PC-9 (cell line): ENCODE measurements around the gene SNX32. TPM values are rescaled to one million over a fixed set of nuclear protein-coding genes. Genes with fewer than 3 reads are reported as not detected.
A peak's percentile ranks its signal among the peaks of the same experiment; 100 is the strongest.

Experiments
- BruUV-seq: library from RNA; stranded (reverse); fragments of 400-500 nt; replicated peaks from 2 replicates; lab custom pipeline; 2021; lab: Mats Ljungman, UMichigan
- CTCF ChIA-PET: fragments of 300-600 bp; sonication (Branson Sonifier 250); formaldehyde crosslinking; loops from one replicate; lab custom pipeline; 2022; ENCODE audit warnings: antibody characterized with exemption; lab: Charles Lee
- POLR2A ChIA-PET: fragments of 300-600 bp; sonication (Branson Sonifier 250); formaldehyde crosslinking; loops from one replicate; lab custom pipeline; 2022; ENCODE audit warnings: antibody characterized with exemption; ENCODE audit not compliant: unreplicated experiment; lab: Charles Lee
- DNase-seq, 2 experiments: peaks; one replicate each; pipeline versions ENCODE4 v3.0.0 to v3.0.0-alpha.2; 2015 to 2022; ENCODE audit warnings: mixed read lengths in 1 of 2
- H2AFZ ChIP-seq: fragments of 200-600 bp; sonication (generic); 2 replicates; pipeline ENCODE4 v1.8.1; 2017; ENCODE audit warnings: antibody characterized with exemption
- H3F3A ChIP-seq: fragments of 200-600 bp; sonication (generic); 2 replicates; pipeline ENCODE4 v1.8.1; 2017; ENCODE audit warnings: antibody characterized with exemption, mild to moderate bottlenecking, low read depth; ENCODE audit not compliant: insufficient read depth
- H3K27ac ChIP-seq: fragments of 200-600 bp; sonication (generic); 2 replicates; pipeline ENCODE4 v1.6.1; 2016; ENCODE audit warnings: mixed run types
- H3K27me3 ChIP-seq: fragments of 200-600 bp; sonication (generic); 2 replicates; pipeline ENCODE4 v1.6.1; 2016; ENCODE audit warnings: low read depth, mixed run types; ENCODE audit not compliant: insufficient read depth
- H3K36me3 ChIP-seq: fragments of 200-600 bp; sonication (generic); 2 replicates; pipeline ENCODE4 v1.6.1; 2016; ENCODE audit warnings: low read depth, mixed run types
- H3K4me1 ChIP-seq: fragments of 200-600 bp; sonication (generic); replicated peaks from 2 replicates; pipeline ENCODE4 v1.6.1; 2016; ENCODE audit warnings: mixed run types; ENCODE audit not compliant: insufficient read depth
- H3K4me2 ChIP-seq: fragments of 200-600 bp; sonication (generic); 2 replicates; pipeline ENCODE4 v1.6.1; 2017; ENCODE audit warnings: mixed run types
- H3K4me3 ChIP-seq: fragments of 200-600 bp; sonication (generic); 2 replicates; pipeline ENCODE4 v1.6.1; 2016; ENCODE audit warnings: mixed run types
- H3K79me2 ChIP-seq: fragments of 200-600 bp; sonication (generic); 2 replicates; pipeline ENCODE4 v1.6.1; 2017; ENCODE audit warnings: low read depth, mixed run types
- H3K9me2 ChIP-seq: fragments of 200-600 bp; sonication (generic); 2 replicates; pipeline ENCODE4 v1.8.1; 2017; ENCODE audit warnings: mild to moderate bottlenecking; ENCODE audit not compliant: insufficient read depth
- H3K9me3 ChIP-seq: fragments of 200-600 bp; sonication (generic); 2 replicates; pipeline ENCODE4 v1.8.1; 2016; ENCODE audit warnings: low read depth; ENCODE audit not compliant: insufficient read depth
- H4K20me1 ChIP-seq: fragments of 200-600 bp; sonication (generic); 2 replicates; pipeline ENCODE4 v1.8.1; 2017; ENCODE audit not compliant: insufficient read depth
- CTCF ChIP-seq: fragments of 200-600 bp; sonication (generic); conservative IDR thresholded peaks from 2 replicates; pipeline ENCODE4 v1.6.1; 2017; ENCODE audit warnings: mixed run types, antibody characterized with exemption, mild to moderate bottlenecking, moderate library complexity
- EZH2 ChIP-seq: fragments of 200-600 bp; sonication (generic); IDR thresholded peaks from 2 replicates; pipeline ENCODE4 v1.8.0; 2017; ENCODE audit warnings: antibody characterized with exemption, low read depth
- intact Hi-C: fragments of 100-400 bp; cut with micrococcal nuclease; formaldehyde crosslinking; loops from one replicate; pipeline ENCODE4 v1.10.0; 2022; ENCODE audit not compliant: unreplicated experiment
- total RNA-seq: library from RNA; stranded (reverse); gene quantifications from 2 replicates; pipeline ENCODE4 v1.2.3, GENCODE V29; 2021

The SNX32 gene
- total RNA-seq, 1 experiment from 2014 or later, result not detected

- no TSS peak for BruUV-seq
- no peak overlapping the region for H3K27ac ChIP-seq
- peaks cover 15% of the 10 kb centered on the region for H4K20me1 ChIP-seq
- no peaks in the 10 kb centered on the region for H3K27me3 ChIP-seq
- H3K9me2 ChIP-seq, result no peaks in the 10 kb centered on the region
- ChIA-PET CTCF (interaction anchor here (1.1 kb wide), 1 partner anchor 25 kb away, joined by 3 read pairs; no protein-coding TSS in a partner anchor), POLR2A (no interaction called here)
- H3K4me2 ChIP-seq, result no peak overlapping the region
- intact Hi-C loops, result no loop called here
- no peak overlapping the region for H3K4me3 ChIP-seq
- peaks cover 43% of the 10 kb centered on the region for H3F3A ChIP-seq
- peaks cover 8% of the 10 kb centered on the region for H3K36me3 ChIP-seq
- no peaks in the 10 kb centered on the region for H3K4me1 ChIP-seq
- H3K79me2 ChIP-seq, result peaks cover 10% of the 10 kb centered on the region
- TF ChIP-seq CTCF, result no peak
- no peak for TF ChIP-seq EZH2
- H3K9me3 ChIP-seq, result no peaks in the 10 kb centered on the region
- H2AFZ ChIP-seq, result no peak overlapping the region
- peak; percentile 31 to 34 for DNase-seq
Measured at GRCh38 chr11:65849366-65849765, 15.6 kb downstream of the SNX32 start.

GRCh38 chr11:65849771-65850216 is 16.0 kb downstream of the SNX32 start:
- Histone ChIP-seq H3K4me2 (no peak overlapping the region), H4K20me1 (peaks cover 20% of the 10 kb centered on the region), H3K27me3 (no peaks in the 10 kb centered on the region), H3K27ac (no peak overlapping the region), H2AFZ (no peak overlapping the region), H3K4me3 (no peak overlapping the region), H3K4me1 (no peaks in the 10 kb centered on the region), H3F3A (peaks cover 47% of the 10 kb centered on the region), H3K9me3 (no peaks in the 10 kb centered on the region), H3K9me2 (no peaks in the 10 kb centered on the region), H3K79me2 (peaks cover 14% of the 10 kb centered on the region), H3K36me3 (peaks cover 13% of the 10 kb centered on the region)
- intact Hi-C loops, result no loop called here
- TF ChIP-seq CTCF (no peak), EZH2 (no peak)
- ChIA-PET CTCF (no interaction called here), POLR2A (no interaction called here)
- DNase-seq, result no peak
- BruUV-seq, result no TSS peak

- H3K27me3 ChIP-seq, result no peaks in the 10 kb centered on the region
- peaks cover 21% of the 10 kb centered on the region for H3K79me2 ChIP-seq
- H3K9me2 ChIP-seq, result no peaks in the 10 kb centered on the region
- H3K27ac ChIP-seq, result no peak overlapping the region
- H3F3A ChIP-seq, result peaks cover 54% of the 10 kb centered on the region
- no peaks in the 10 kb centered on the region for H3K4me1 ChIP-seq
- ChIA-PET CTCF (no interaction called here), POLR2A (interaction anchor here (0.6 kb wide), 1 partner anchor 325 kb away, joined by 14 read pairs; the partner anchor contains the start of gene SCYL1)
- peaks cover 17% of the 10 kb centered on the region for H3K36me3 ChIP-seq
- BruUV-seq, result no TSS peak
- H2AFZ ChIP-seq, result no peak overlapping the region
- peak in 1 of 2 experiments; percentile 35 for DNase-seq
- no peak overlapping the region for H3K4me3 ChIP-seq
- no peak for TF ChIP-seq EZH2
- no peak for TF ChIP-seq CTCF
- intact Hi-C loops, result no loop called here
- H3K9me3 ChIP-seq, result no peaks in the 10 kb centered on the region
- H4K20me1 ChIP-seq, result peaks cover 26% of the 10 kb centered on the region
- no peak overlapping the region for H3K4me2 ChIP-seq
Measured at GRCh38 chr11:65850217-65851082, 16.7 kb downstream of the SNX32 start.
